Keratinocyte (primary cell): Measurements from ENCODE around the gene ECE2. TPM values are rescaled to one million over a fixed set of nuclear protein-coding genes. Genes with fewer than 3 reads are reported as not detected.

Experiments used
- DNase-seq: peaks from one replicate; pipeline ENCODE4 v3.0.0-alpha.2; 2011; ENCODE audit warnings: low read depth, missing footprints, low spot score
- FAIRE-seq: peaks from 2 replicates; lab custom pipeline; 2011; peaks lifted over from hg19 to GRCh38; lab: Jason Lieb, UNC
- H2AFZ ChIP-seq: 2 replicates; pipeline ENCODE4 v1.6.0; 2012; ENCODE audit warnings: low read length, control low read depth, inconsistent platforms; ENCODE audit not compliant: control insufficient read depth
- H3K27ac ChIP-seq: 2 replicates; pipeline ENCODE4 v1.5.1; 2011; ENCODE audit warnings: low read length; ENCODE audit not compliant: control insufficient read depth, insufficient read depth
- H3K27me3 ChIP-seq: 3 replicates; pipeline ENCODE4 v1.6.0; 2011; ENCODE audit warnings: low read length; ENCODE audit not compliant: control insufficient read depth, insufficient read depth; ENCODE audit errors: extremely low read depth
- H3K36me3 ChIP-seq, 2 experiments: 2 replicates in 1 of 2; 3 replicates in 1 of 2; pipeline ENCODE4 v1.5.1; 2011; ENCODE audit warnings: low read length in 2 of 2, mild to moderate bottlenecking in 1 of 2; ENCODE audit not compliant: control insufficient read depth in 2 of 2, insufficient read depth in 2 of 2; ENCODE audit errors: extremely low read depth in 1 of 2
- H3K4me1 ChIP-seq: 3 replicates; pipeline ENCODE4 v1.5.1; 2011; ENCODE audit warnings: low read length; ENCODE audit not compliant: control insufficient read depth, insufficient read depth; ENCODE audit errors: extremely low read depth
- H3K4me2 ChIP-seq: 3 replicates; pipeline ENCODE4 v1.6.0; 2011; ENCODE audit warnings: low read depth, low read length; ENCODE audit not compliant: control insufficient read depth, insufficient read depth; ENCODE audit errors: extremely low read depth
- H3K4me3 ChIP-seq, 3 experiments: fragments of 200-600 bp in 1 of 3; sonication (generic) in 1 of 3; 2 replicates in 2 of 3; 3 replicates in 1 of 3; pipeline ENCODE4 v1.5.1; 2011 to 2016; ENCODE audit warnings: low read length in 3 of 3, mild to moderate bottlenecking in 3 of 3, control low read depth in 2 of 3, inconsistent platforms in 1 of 3, low read depth in 1 of 3, mixed read lengths in 1 of 3, mixed run types in 1 of 3, moderate library complexity in 1 of 3; ENCODE audit not compliant: control insufficient read depth in 2 of 3, insufficient read depth in 2 of 3; ENCODE audit errors: extremely low read depth in 1 of 3
- H3K79me2 ChIP-seq: 2 replicates; pipeline ENCODE4 v1.6.0; 2012; ENCODE audit warnings: low read length; ENCODE audit not compliant: control insufficient read depth, insufficient read depth
- H3K9ac ChIP-seq: 3 replicates; pipeline ENCODE4 v1.6.0; 2011; ENCODE audit warnings: low read length; ENCODE audit not compliant: control insufficient read depth, insufficient read depth; ENCODE audit errors: extremely low read depth
- H3K9me1 ChIP-seq: 3 replicates; pipeline ENCODE4 v1.6.0; 2011; ENCODE audit warnings: low read length; ENCODE audit not compliant: control insufficient read depth, insufficient read depth; ENCODE audit errors: extremely low read depth
- H3K9me3 ChIP-seq: 2 replicates; pipeline ENCODE4 v1.5.1; 2012; ENCODE audit warnings: low read depth, low read length; ENCODE audit not compliant: control insufficient read depth
- H4K20me1 ChIP-seq: 3 replicates; pipeline ENCODE4 v1.6.0; 2011; ENCODE audit warnings: low read length; ENCODE audit not compliant: control insufficient read depth, insufficient read depth; ENCODE audit errors: extremely low read depth
- EZH2 ChIP-seq: IDR thresholded peaks from one replicate; pipeline ENCODE4 v1.6.1; 2012; ENCODE audit warnings: inconsistent platforms, mild to moderate bottlenecking, low read length, moderate library complexity
- dilution Hi-C: fragments of 300-500 bp; cut with MboI; formaldehyde crosslinking; loops from one replicate; pipeline ENCODE4 v1.7.0; 2020; ENCODE audit warnings: low sequenced_read_pairs; ENCODE audit not compliant: extremely low pct_ligation_motif_present
- polyA plus RNA-seq, 5 experiments: library from polyadenylated mRNA; depleted of rRNA in 3 of 5; stranded (reverse) in 3 of 5; stranded (forward) in 1 of 5; unstranded in 1 of 5; fragments of >200 nt; gene quantifications; 1 replicate in 1 of 5; 2 replicates in 3 of 5; 3 replicates in 1 of 5; pipeline versions ENCODE4 v1.2.1 to v1.2.3, GENCODE V29; 2011 to 2012; ENCODE audit warnings: missing spikeins in 2 of 5, low read depth in 1 of 5, low replicate concordance in 1 of 5
- TF ChIP-seq, protein P1 (sequence below), 3 experiments: IDR thresholded peaks in 1 of 3; conservative IDR thresholded peaks in 1 of 3; optimal IDR thresholded peaks in 1 of 3; 2 replicates in 2 of 3; 3 replicates in 1 of 3; pipeline versions ENCODE3 to v1.5.1; 2011; ENCODE audit warnings: low read length in 3 of 3, mild to moderate bottlenecking in 3 of 3, moderate library complexity in 2 of 3, control low read depth in 1 of 3, inconsistent platforms in 1 of 3; ENCODE audit not compliant: insufficient read depth in 2 of 3; ENCODE audit errors: extremely low read depth in 1 of 3

Gene ECE2
- polyA plus RNA-seq, 1 donor (not counting 4 experiments of a cell fraction or from before 2014, with no cell fraction given), result not detected

- DNase-seq, result no peak
- Histone ChIP-seq H3K36me3 (no peaks in the 10 kb centered on the region), H3K4me3 (no peak overlapping the region), H3K9me3 (no peaks in the 10 kb centered on the region), H3K4me2 (no peak overlapping the region), H4K20me1 (no peaks in the 10 kb centered on the region), H3K79me2 (no peaks in the 10 kb centered on the region), H3K27ac (no peak overlapping the region), H3K4me1 (peaks cover 7% of the 10 kb centered on the region), H3K27me3 (peaks cover 27% of the 10 kb centered on the region), H3K9me1 (no peaks in the 10 kb centered on the region), H3K9ac (no peak overlapping the region), H2AFZ (no peak overlapping the region)
- no peak for TF ChIP-seq EZH2
- TF ChIP-seq, protein P1, sequence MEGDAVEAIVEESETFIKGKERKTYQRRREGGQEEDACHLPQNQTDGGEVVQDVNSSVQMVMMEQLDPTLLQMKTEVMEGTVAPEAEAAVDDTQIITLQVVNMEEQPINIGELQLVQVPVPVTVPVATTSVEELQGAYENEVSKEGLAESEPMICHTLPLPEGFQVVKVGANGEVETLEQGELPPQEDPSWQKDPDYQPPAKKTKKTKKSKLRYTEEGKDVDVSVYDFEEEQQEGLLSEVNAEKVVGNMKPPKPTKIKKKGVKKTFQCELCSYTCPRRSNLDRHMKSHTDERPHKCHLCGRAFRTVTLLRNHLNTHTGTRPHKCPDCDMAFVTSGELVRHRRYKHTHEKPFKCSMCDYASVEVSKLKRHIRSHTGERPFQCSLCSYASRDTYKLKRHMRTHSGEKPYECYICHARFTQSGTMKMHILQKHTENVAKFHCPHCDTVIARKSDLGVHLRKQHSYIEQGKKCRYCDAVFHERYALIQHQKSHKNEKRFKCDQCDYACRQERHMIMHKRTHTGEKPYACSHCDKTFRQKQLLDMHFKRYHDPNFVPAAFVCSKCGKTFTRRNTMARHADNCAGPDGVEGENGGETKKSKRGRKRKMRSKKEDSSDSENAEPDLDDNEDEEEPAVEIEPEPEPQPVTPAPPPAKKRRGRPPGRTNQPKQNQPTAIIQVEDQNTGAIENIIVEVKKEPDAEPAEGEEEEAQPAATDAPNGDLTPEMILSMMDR (optimal IDR thresholded peaks at IDR 0.05 in 1 of 3, IDR thresholded peaks at IDR 0.05 in 1 of 3, conservative IDR thresholded peaks at IDR 0.05 in 1 of 3; ENCODE audit: extremely low read depth in 1 of 3, insufficient read depth in 2 of 3, low read length in 3 of 3), result no peak
- FAIRE-seq, result no peak
- dilution Hi-C loops, result no loop called here
Observed at GRCh38 chr3:184235381-184236032, 40.3 kb upstream of the ECE2 start.

DNA sequence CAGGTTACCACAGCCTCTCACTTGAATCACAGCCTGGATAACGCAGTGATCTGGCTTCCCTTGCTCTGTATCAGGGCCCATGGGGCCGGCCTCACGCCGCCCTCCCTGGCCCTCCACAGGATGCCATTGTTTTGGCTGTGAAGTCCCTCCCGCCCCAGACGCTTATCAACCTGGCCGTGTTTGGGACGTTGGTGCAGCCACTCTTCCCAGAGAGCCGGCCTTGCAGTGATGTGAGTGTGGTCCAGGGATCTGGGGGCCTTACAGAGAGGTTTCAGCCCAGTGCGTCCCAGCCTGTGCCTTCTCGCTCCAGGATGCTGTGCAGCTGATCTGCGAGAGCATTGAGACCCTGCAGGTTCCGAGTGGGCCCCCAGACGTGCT is 39.8 kb upstream of the ECE2 start:
- Histone ChIP-seq H3K4me3 (no peak overlapping the region), H3K9ac (no peak overlapping the region), H3K4me1 (peaks cover 7% of the 10 kb centered on the region), H3K4me2 (no peak overlapping the region), H3K27ac (no peak overlapping the region), H3K36me3 (no peaks in the 10 kb centered on the region), H3K9me1 (no peaks in the 10 kb centered on the region), H2AFZ (no peak overlapping the region), H3K79me2 (no peaks in the 10 kb centered on the region), H4K20me1 (no peaks in the 10 kb centered on the region), H3K9me3 (no peaks in the 10 kb centered on the region), H3K27me3 (peaks cover 22% of the 10 kb centered on the region)
- TF ChIP-seq, protein P1 (optimal IDR thresholded peaks at IDR 0.05 in 1 of 3, IDR thresholded peaks at IDR 0.05 in 1 of 3, conservative IDR thresholded peaks at IDR 0.05 in 1 of 3; ENCODE audit: extremely low read depth in 1 of 3, insufficient read depth in 2 of 3, low read length in 3 of 3), result no peak
- dilution Hi-C loops, result no loop called here
- DNase-seq (no peak), FAIRE-seq (no peak)
